Spleen (tissue), 11 donors: ENCODE results near the gene NAXE. TPM values are rescaled to one million over a fixed set of nuclear protein-coding genes. Genes with fewer than 3 reads are reported as not detected.

Source experiments
- DNase-seq: peaks from one replicate; pipeline ENCODE4 v3.0.0-alpha.2; 2020
- H3K27ac ChIP-seq, 8 donors: fragments of 200-600 bp; sonication (generic) in 7 of 8; 1 replicate in 4 of 8; 2 replicates in 4 of 8; pipeline versions ENCODE4 v1.5.0 to v1.8.0; 2016 to 2021; ENCODE audit warnings: inconsistent platforms in 4 of 8, mild to moderate bottlenecking in 4 of 8, moderate library complexity in 1 of 8
- H3K27me3 ChIP-seq, 7 donors: fragments of 200-600 bp; sonication (generic) in 6 of 7; replicated peaks in 1 of 7; 1 replicate in 4 of 7; 2 replicates in 3 of 7; pipeline versions ENCODE4 v1.5.0 to v1.8.0; 2016 to 2021; ENCODE audit warnings: inconsistent platforms in 3 of 7, mild to moderate bottlenecking in 1 of 7
- H3K36me3 ChIP-seq, 6 donors: fragments of 200-600 bp; sonication (generic) in 5 of 6; 1 replicate in 4 of 6; 2 replicates in 2 of 6; pipeline versions ENCODE4 v1.5.0 to v1.8.0; 2016 to 2021; ENCODE audit warnings: inconsistent platforms in 2 of 6
- H3K4me1 ChIP-seq, 6 donors: fragments of 200-600 bp; sonication (generic) in 5 of 6; 1 replicate in 3 of 6; 2 replicates in 3 of 6; pipeline versions ENCODE4 v1.5.0 to v1.8.0; 2016 to 2021; ENCODE audit warnings: inconsistent platforms in 3 of 6
- H3K4me3 ChIP-seq, 8 donors: fragments of 200-600 bp; sonication (generic) in 7 of 8; 1 replicate in 4 of 8; 2 replicates in 4 of 8; pipeline versions ENCODE4 v1.5.0 to v1.8.0; 2016 to 2021; ENCODE audit warnings: inconsistent platforms in 4 of 8, mild to moderate bottlenecking in 4 of 8, moderate library complexity in 2 of 8
- H3K9me3 ChIP-seq, 8 donors: fragments of 200-600 bp; sonication (generic) in 7 of 8; 1 replicate in 4 of 8; 2 replicates in 4 of 8; pipeline versions ENCODE4 v1.5.0 to v1.8.0; 2016 to 2021; ENCODE audit warnings: inconsistent platforms in 4 of 8
- CTCF ChIP-seq, 11 experiments: fragments of 200-600 bp in 7 of 11; fragments of 450-650 bp in 4 of 11; sonication (generic) in 4 of 11; IDR thresholded peaks in 8 of 11; conservative IDR thresholded peaks in 3 of 11; 1 replicate in 7 of 11; 2 replicates in 4 of 11; pipeline versions ENCODE4 v1.4.0 to v1.8.0; 2016 to 2021; ENCODE audit warnings: antibody characterized with exemption in 11 of 11, inconsistent platforms in 4 of 11, mild to moderate bottlenecking in 1 of 11
- POLR2A ChIP-seq, 3 donors: fragments of 450-650 bp; IDR thresholded peaks; one replicate each; pipeline ENCODE4 v1.5.1; 2017; ENCODE audit warnings: antibody characterized with exemption in 3 of 3, mild to moderate bottlenecking in 1 of 3
- WGBS, 5 donors: extraction: QIAGEN DNeasy Blood & Tissue Kit in 3 of 5; methylation state at CpG; one replicate each; pipeline versions ENCODE4 v1.1.5 to v1.1.7; 2013 to 2018; 5-methylcytosine and 5-hydroxymethylcytosine counted together
- intact Hi-C: fragments of 100-400 bp; cut with DNase I; formaldehyde crosslinking; loops from one replicate; pipeline ENCODE4 v1.15.0; 2023; ENCODE audit warnings: low total_unique reads
- polyA plus RNA-seq, 3 donors: library from polyadenylated mRNA; stranded (reverse); fragments of 200-250 nt; gene quantifications; one replicate each; pipeline ENCODE4 v1.2.1, GENCODE V29; 2013
- total RNA-seq, 7 donors: library from RNA; depleted of rRNA in 3 of 7; stranded (reverse); fragments of >200 nt in 3 of 7; fragmentation: NEBNext Ultra II Directional in 4 of 7; extraction: Animal tissue kit (Norgen Biotek cat#: 25700) in 4 of 7; gene quantifications; one replicate each; pipeline versions ENCODE4 v1.1.0 to v1.2.1, GENCODE V29; 2016 to 2021
- donor health status: healthy with polysubstance abuse.
- donor health status: DM: no; HTN: no; CAD: no; lungs with moderate emphysema.
- donor health status: DM: no; HTN: no; CAD: no.
- donor health status: Bipolar disorder and iron deficiency.
- donor health status: healthy.
- donor health status: DM: no; HTN: no; CAD: no.
- donor health status: DM: yes; HTN: yes; CAD: no.

Gene NAXE
- total and polyA plus RNA-seq, 10 donors, result 34.7 to 74.7 (median 48.7) TPM

- DNase-seq, result no peak
- Histone ChIP-seq H3K27me3 (peaks cover 8 to 100% (median 62%) of the 10 kb centered on the region in 7 donors), H3K4me1 (peaks cover 5 to 28% (median 15%) of the 10 kb centered on the region in 6 donors), H3K36me3 (no peaks in the 10 kb centered on the region), H3K9me3 (no peaks in the 10 kb centered on the region), H3K4me3 (no peak overlapping the region), H3K27ac (no peak overlapping the region)
- TF ChIP-seq POLR2A (IDR thresholded peaks at IDR 0.05) (no peak), CTCF (IDR thresholded peaks at IDR 0.05 in 8 of 11, conservative IDR thresholded peaks at IDR 0.05 in 3 of 11) (no peak)
- intact Hi-C loops, result no loop called here
- WGBS, 5 donors, result 16 to 36% (median 20%) methylated on average over 7 of the region's 7 CpGs
Measured at GRCh38 chr1:156643778-156644092, 52.2 kb downstream of the NAXE start.

Other genes with a start within 250 kb of the NAXE start
- gene RHBG, start 222.6 kb upstream of the NAXE start, total RNA-seq, result 1 to 10 TPM in 1 of 7 donors, under 1 TPM in 1, not detected in 5; 0.67 to 1.4 TPM
- gene RHBG, start 222.6 kb upstream of the NAXE start, polyA plus RNA-seq, result under 1 TPM; 0.05 to 0.38 (median 0.13) TPM
- 100 to 1,000 TPM in 1 of 7 donors, 10 to 100 TPM in 6; 56.0 to 103 (median 71.4) TPM for gene MEF2D, start 91.0 kb upstream of the NAXE start, total RNA-seq
- gene MEF2D, start 91.0 kb upstream of the NAXE start, polyA plus RNA-seq, result 10 to 100 TPM in 1 of 3 donors, 1 to 10 TPM in 2; 7.4 to 22.5 (median 7.6) TPM
- gene IQGAP3, start 19.2 kb upstream of the NAXE start, total RNA-seq, result 1 to 10 TPM in 3 of 7 donors, under 1 TPM in 4; 0.43 to 2.2 (median 0.86) TPM
- gene IQGAP3, start 19.2 kb upstream of the NAXE start, polyA plus RNA-seq, result under 1 TPM; 0.24 to 0.47 (median 0.35) TPM
- 1 to 10 TPM; 2.3 to 6.4 (median 4.3) TPM for gene TTC24, start 12.1 kb upstream of the NAXE start, total RNA-seq
- 1 to 10 TPM; 2.7 to 5.0 (median 2.8) TPM for gene TTC24, start 12.1 kb upstream of the NAXE start, polyA plus RNA-seq
- gene GPATCH4, start 9.7 kb downstream of the NAXE start, total RNA-seq, result 10 to 100 TPM; 14.9 to 49.6 (median 26.2) TPM
- gene GPATCH4, start 9.7 kb downstream of the NAXE start, polyA plus RNA-seq, result 10 to 100 TPM; 12.3 to 25.4 (median 13.8) TPM
- gene HAPLN2, start 27.6 kb downstream of the NAXE start, total RNA-seq, result 1 to 10 TPM in 1 of 7 donors, under 1 TPM in 2, not detected in 4; 0.20 to 1.1 (median 0.46) TPM
- under 1 TPM; 0.22 to 0.80 (median 0.27) TPM for gene HAPLN2, start 27.6 kb downstream of the NAXE start, polyA plus RNA-seq
- gene BCAN, start 50.3 kb downstream of the NAXE start, total RNA-seq, result not detected
- gene BCAN, start 50.3 kb downstream of the NAXE start, polyA plus RNA-seq, result under 1 TPM in 2 of 3 donors, not detected in 1; 0.10 to 0.11 TPM
- 100 to 1,000 TPM in 2 of 7 donors, 10 to 100 TPM in 5; 36.0 to 146 (median 58.3) TPM for gene NES, start 85.6 kb downstream of the NAXE start, total RNA-seq
- gene NES, start 85.6 kb downstream of the NAXE start, polyA plus RNA-seq, result 10 to 100 TPM in 1 of 3 donors, 1 to 10 TPM in 2; 4.3 to 39.5 (median 6.7) TPM
- 10 to 100 TPM in 1 of 7 donors, 1 to 10 TPM in 6; 1.2 to 13.1 (median 3.8) TPM for gene CRABP2, start 113.8 kb downstream of the NAXE start, total RNA-seq
- gene CRABP2, start 113.8 kb downstream of the NAXE start, polyA plus RNA-seq, result 1 to 10 TPM; 1.2 to 5.3 (median 1.8) TPM
- 10 to 100 TPM; 23.2 to 41.1 (median 32.4) TPM for gene METTL25B, start 136.7 kb downstream of the NAXE start, total RNA-seq
- gene METTL25B, start 136.7 kb downstream of the NAXE start, polyA plus RNA-seq, result 10 to 100 TPM; 33.0 to 43.8 (median 42.9) TPM
- gene ISG20L2, start 137.0 kb downstream of the NAXE start, total RNA-seq, result 10 to 100 TPM; 24.0 to 46.7 (median 33.8) TPM
- gene ISG20L2, start 137.0 kb downstream of the NAXE start, polyA plus RNA-seq, result 10 to 100 TPM in 1 of 3 donors, 1 to 10 TPM in 2; 6.6 to 14.4 (median 9.8) TPM
- 10 to 100 TPM; 15.2 to 45.3 (median 37.3) TPM for gene MRPL24, start 149.3 kb downstream of the NAXE start, total RNA-seq
- 10 to 100 TPM; 64.8 to 83.5 (median 82.8) TPM for gene MRPL24, start 149.3 kb downstream of the NAXE start, polyA plus RNA-seq
- 100 to 1,000 TPM in 4 of 7 donors, 10 to 100 TPM in 3; 80.9 to 143 (median 110) TPM for gene HDGF, start 159.9 kb downstream of the NAXE start, total RNA-seq
- 100 to 1,000 TPM in 1 of 3 donors, 10 to 100 TPM in 2; 48.8 to 100 (median 66.0) TPM for gene HDGF, start 159.9 kb downstream of the NAXE start, polyA plus RNA-seq
- 10 to 100 TPM; 45.4 to 64.6 (median 57.9) TPM for gene PRCC, start 175.8 kb downstream of the NAXE start, total RNA-seq
- 10 to 100 TPM; 39.1 to 55.9 (median 52.5) TPM for gene PRCC, start 175.8 kb downstream of the NAXE start, polyA plus RNA-seq
- gene SH2D2A, start 225.1 kb downstream of the NAXE start, total RNA-seq, result 10 to 100 TPM; 10.4 to 22.1 (median 15.1) TPM
- gene SH2D2A, start 225.1 kb downstream of the NAXE start, polyA plus RNA-seq, result 1 to 10 TPM; 3.6 to 5.6 (median 5.2) TPM